Fibroblast of skin of left biceps (primary cell): ENCODE data around the gene PLEKHG1.

Experiments used
- DNase-seq, 2 experiments: peaks; one replicate each; pipeline ENCODE4 v3.0.0-alpha.2; 2013; ENCODE audit warnings: low read depth in 2 of 2

Gene PLEKHG1

GRCh38 chr6:150589852-150590251 lies 9.8 kb upstream of the PLEKHG1 start:
- DNase-seq = no peak

DNA sequence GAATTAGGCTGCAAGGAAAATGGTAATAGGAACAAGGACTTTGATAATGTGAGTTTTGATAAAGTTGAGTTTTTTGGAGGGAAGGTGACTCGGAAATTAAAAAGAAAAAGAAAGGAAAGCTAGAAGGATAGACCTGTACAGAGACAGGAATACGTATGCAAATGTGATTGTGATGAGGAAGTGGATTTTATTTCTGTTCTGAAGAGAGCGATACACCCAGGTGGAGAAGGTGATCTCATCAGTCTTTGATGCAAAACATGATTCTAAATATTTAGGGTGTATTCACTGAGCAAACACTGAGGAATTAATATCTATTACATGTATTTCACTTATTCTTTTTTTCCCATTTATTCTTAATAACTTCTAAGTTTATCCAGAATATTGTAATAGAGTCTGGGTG lies 9.2 kb upstream of the PLEKHG1 start:
- DNase-seq = no peak

DNA sequence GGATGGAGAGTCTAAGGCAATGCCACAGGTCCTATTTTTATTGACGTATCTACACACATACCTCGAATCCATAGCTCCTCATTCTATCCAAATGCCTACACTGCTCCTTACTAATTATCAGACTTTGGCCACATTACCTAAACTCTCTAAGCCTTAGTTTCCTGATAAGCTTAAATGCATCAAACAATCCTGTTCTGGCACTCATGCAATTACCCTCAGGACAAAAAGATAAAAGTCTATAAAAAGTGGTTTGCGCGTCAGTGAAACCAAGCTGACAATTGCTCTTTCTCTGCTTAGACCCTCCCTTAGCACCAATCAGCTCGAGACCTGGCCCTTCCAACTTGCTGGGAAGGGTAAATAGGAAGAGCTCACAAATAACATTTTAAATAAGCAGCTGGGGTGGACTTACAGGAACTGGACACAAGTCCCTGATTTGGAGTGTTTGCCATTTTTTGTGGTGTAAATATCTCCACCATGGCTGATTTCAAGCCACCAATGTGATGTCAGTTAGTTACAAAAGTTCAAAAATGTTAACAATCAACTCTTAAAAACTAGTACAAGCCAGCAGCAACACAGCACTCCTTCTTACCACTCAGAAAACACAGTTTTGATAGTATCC lies 7.2 kb upstream of the PLEKHG1 start:
- no peak for DNase-seq

DNA sequence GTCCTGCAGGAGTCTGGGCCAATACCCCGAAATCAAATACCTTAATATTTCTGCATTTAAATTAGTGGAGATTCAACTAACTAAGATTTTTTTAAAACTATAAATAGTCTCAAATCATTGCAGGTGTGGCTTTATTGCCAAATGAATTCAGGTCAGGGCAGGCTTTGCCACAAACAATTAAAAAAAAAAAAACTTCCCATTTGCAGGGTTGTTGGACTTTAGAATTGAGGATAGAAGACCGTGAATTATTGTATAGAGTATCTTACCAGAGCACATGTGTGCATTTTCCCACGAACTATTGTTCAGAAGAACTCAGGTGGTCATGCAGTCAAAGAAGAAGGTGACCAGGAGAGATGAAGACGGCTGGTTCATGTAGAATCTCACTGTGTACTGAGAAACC lies 6.6 kb upstream of the PLEKHG1 start:
- no peak for DNase-seq

GRCh38 chr6:150596439-150596838 lies 3.2 kb upstream of the PLEKHG1 start:
- no peak for DNase-seq

GRCh38 chr6:150598401-150598800 lies 1.3 kb upstream of the PLEKHG1 start:
- DNase-seq = no peak

- no peak for DNase-seq
Observed at GRCh38 chr6:150598858-150599198, 857 bp upstream of the PLEKHG1 start.

GRCh38 chr6:150600010-150600300 lies 270 bp downstream of the PLEKHG1 start:
- DNase-seq = no peak

DNA sequence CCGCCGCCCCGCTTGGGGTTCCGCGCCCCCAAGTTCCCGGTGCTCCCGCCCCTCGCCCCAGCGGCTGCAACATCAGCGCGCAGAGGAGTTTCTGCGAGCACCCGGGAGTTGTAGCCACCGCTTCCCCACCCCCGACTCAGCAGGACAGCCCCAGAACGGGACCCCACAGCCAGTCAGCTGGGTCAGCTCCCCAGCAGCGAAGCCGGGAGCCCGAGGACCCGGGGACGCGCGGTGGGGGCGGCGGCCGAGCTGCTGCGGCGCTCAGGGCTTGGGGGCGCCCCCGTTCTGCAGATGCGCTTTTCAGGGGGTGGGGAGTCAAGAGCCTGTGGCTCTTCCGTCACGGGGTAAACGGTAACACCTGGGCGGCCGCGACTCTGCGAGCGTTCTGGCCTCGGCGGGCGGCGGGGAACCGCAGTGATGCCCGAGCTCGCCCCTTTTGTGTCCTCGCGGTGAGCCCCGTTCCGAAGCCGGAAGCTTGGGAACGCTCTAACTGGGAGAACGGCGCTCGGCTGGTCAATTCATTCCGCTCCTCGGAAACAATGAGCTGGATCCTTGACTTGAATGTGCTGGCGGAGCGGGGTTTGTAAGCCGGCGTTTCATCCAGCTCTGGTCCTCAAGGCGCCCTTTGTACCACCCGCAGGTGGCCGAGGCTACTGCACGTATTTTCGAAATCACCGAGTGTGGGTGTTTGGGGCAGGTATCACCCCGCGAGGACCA lies 774 bp downstream of the PLEKHG1 start:
- DNase-seq = peak; percentile 7 to 10

DNA sequence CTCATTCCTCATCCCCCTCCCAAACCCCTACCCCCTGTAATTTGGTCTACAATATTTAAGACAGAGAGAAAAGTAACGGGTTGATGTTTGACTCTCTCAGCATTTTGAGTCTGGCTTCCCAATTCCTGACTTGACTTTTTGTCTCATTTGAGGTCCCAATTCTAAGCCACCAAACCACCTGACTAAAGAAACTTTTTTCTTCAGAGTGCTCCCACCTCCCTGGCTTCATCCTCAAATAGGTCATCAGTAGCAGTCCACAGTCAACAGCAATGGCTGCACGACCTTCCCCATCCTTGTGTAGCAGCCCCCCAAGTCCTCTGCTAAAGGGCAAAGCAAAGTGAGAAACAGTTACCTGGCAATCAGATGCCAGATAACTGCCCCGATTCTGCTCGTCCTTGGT lies 1.8 kb downstream of the PLEKHG1 start:
- DNase-seq = no peak

GRCh38 chr6:150603176-150603575 lies 3.5 kb downstream of the PLEKHG1 start:
- no peak for DNase-seq

DNA sequence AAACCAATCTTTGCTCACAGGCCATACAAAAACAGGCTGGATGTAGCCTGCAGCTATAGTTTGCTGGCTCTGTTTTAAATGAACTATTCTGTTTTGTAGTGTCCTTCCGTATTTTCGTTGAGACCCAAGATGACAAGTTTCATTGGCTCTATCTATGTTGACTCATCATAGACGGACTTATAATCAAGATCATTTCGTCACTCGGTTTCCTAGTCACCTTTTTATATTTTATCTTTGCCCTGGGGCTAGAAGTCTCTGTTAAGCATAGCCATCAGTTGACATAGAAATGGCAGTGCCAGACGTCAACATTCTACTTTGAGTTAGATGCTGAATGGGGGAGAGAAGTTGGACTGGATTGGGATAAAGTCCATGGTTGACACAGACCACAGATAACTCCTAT lies 4.8 kb downstream of the PLEKHG1 start:
- DNase-seq = no peak

- no peak for DNase-seq
Observed at GRCh38 chr6:150605333-150605732, 5.6 kb downstream of the PLEKHG1 start.

DNA sequence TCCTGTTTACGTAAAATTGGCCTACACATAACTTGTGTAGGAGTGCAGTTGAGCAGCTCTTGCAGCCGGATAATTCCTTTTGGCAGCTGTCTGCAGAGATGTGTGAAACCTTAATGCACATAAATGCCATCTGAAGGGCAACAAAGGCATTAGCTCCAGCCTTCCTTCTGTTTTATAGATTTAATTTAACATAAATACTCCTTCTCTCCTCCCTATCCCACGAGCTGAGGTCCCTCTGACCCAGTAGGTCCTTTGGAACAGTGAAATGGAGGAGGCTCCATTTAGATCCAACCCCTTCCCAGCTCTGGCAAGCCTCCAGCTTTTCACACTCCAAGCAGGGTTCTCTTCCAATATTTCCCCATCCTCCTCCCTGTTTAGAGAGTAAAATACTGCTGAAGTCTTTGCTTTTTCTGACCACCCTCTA lies 6.5 kb downstream of the PLEKHG1 start:
- DNase-seq = no peak

DNA sequence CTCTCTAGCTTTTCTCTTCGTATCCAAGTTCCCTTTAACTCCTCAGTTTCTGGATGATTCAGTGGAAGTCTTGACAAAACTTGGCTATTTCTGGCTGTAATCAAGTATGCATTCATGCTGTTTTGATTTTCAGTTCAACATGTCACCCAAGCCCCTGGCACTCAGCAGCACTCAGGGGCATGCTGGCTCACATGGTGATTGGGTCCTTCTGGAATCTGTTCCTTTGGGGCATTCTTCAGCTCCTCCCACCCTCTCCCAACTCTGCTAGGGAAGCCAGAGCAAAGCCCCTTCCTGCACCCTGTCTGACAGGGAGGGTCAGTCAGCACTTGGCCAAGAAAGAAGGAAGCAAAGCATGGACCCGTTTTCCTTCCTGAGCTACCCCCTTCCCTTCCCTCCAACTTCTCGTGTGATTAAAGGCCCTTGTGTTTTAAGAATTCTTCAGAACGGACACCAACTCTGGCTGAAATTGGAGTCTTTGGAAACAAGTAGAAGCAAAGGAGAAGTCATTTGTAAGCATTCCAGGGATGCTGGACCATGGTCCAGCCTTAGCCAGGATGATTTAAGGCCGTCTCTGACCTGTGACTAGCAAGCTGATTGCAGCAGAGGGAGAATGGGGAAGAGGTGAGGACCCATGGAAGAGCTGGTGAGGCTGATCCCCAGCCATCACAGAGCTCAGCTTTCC lies 7.1 kb downstream of the PLEKHG1 start:
- DNase-seq = no peak

DNA sequence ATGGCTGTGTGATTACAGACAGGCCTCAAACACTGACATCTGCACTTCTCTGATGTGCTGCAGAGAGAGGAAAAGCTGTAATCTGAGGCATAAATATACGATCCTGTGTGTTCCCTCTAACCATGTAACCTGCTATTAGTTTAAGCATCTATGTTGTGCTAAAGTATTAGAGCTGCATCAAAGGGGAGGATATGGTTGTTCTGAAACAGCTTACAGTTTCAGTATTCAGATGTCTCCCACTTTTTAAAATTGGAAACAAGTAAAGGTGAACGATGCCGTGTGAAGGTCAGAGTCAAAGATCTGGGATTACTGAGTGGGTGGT lies 7.6 kb downstream of the PLEKHG1 start:
- no peak for DNase-seq

- no peak for DNase-seq
Observed at GRCh38 chr6:150610584-150610983, 10.9 kb downstream of the PLEKHG1 start.

- DNase-seq = no peak
Observed at GRCh38 chr6:150613269-150613668, 13.6 kb downstream of the PLEKHG1 start.

GRCh38 chr6:150615967-150616366 lies 16.3 kb downstream of the PLEKHG1 start:
- no peak for DNase-seq

GRCh38 chr6:150616586-150616985 lies 16.9 kb downstream of the PLEKHG1 start:
- no peak for DNase-seq

- no peak for DNase-seq
Observed at GRCh38 chr6:150617062-150617461, 17.4 kb downstream of the PLEKHG1 start.

DNA sequence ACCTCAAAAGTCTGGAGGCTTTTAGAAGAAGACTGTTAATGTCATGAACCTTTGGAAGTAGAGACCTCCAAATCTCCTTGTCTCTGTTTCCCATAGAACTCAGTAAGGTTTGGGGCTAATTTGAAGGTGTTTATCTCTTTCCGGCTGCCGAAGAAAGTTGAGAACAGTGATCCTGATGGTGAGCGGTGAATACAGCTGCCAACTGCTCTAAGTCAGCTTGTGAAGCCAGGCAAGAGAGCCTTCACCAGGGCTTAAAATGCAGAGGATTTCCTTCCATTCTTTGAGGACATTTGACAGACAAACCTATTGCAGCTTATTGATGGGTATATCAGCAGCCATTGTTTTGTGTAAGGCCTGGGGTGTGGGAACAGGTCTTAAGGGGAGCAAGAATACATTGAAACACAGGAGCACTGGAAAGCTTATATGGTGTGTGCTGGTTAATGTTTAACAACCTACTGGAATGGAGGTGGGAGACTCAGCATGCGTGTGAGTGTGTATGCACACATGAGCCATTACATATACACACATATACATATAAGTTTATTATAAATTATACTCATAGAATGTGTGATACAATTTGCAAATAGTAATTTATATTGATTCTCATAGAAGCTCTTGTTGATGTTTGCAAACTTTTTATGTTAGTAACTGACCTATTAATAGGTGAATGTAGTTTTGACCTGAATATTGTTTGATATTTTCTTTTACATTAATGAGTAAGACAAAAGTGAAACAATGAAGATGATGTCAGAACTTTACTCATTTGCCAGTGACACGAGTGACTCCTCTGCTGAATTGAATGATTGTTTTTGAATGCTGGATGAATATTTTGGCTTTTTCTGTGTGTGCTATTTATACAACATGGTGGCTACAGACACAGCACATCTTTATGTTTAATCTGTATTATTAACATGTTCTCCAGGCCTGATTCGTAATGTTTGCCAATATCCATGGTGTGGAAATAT lies 18.1 kb downstream of the PLEKHG1 start:
- DNase-seq = no peak
